GM12875 (cell line): ENCODE measurements around the gene TMTC2.

Experiments
- H3K4me3 ChIP-seq: one replicate; pipeline ENCODE4 v1.5.1; 2011; ENCODE audit warnings: low read depth, low read length, control low read depth
- TF ChIP-seq, protein P1 (sequence below): IDR thresholded peaks from 2 replicates; pipeline ENCODE4 v1.5.1; 2011; ENCODE audit warnings: low read depth, mild to moderate bottlenecking, control low read depth, inconsistent platforms, low read length, moderate library complexity, borderline replicate concordance; ENCODE audit not compliant: insufficient read depth

The TMTC2 gene

DNA sequence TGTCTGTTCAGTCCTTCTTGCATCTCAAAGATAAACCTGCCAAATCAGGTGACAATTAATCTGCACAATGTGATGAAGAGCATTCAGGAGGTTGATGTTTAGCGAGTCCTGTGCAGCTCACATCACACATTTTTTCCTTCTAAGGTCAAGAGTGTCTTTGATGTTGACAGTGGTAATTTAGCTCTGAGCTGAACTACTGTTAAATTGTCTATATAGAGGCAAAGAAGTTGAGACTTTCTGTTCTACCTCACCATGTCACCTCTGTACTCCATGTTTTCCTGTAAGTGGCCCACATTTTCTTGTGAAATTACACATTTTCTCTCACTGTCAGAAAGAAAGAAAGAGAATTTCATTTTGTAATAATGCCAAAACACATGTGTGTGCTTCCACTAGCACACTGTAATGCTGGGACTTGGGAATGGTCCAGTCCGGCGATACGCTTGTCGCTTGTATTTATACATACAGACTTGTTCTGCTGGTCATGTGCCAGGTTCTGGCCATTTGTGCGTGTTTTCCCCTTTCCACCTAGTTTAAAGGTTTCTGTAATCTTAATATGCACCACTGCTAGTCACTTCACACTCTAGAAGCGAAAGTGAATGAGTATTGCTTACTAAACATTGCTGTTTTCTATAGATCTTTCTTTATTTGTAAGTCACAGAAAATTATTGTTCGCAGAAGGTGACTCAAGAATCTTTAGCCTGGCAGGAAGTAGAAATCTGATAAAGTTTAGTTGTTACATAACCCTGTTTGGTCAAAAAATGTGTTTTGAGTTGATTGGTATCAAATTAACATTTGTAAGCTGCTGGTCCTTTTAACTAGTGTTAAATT is 328.9 kb downstream of the TMTC2 start:
- no peak overlapping the region for H3K4me3 ChIP-seq
- TF ChIP-seq, protein P1, sequence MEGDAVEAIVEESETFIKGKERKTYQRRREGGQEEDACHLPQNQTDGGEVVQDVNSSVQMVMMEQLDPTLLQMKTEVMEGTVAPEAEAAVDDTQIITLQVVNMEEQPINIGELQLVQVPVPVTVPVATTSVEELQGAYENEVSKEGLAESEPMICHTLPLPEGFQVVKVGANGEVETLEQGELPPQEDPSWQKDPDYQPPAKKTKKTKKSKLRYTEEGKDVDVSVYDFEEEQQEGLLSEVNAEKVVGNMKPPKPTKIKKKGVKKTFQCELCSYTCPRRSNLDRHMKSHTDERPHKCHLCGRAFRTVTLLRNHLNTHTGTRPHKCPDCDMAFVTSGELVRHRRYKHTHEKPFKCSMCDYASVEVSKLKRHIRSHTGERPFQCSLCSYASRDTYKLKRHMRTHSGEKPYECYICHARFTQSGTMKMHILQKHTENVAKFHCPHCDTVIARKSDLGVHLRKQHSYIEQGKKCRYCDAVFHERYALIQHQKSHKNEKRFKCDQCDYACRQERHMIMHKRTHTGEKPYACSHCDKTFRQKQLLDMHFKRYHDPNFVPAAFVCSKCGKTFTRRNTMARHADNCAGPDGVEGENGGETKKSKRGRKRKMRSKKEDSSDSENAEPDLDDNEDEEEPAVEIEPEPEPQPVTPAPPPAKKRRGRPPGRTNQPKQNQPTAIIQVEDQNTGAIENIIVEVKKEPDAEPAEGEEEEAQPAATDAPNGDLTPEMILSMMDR, result no peak

DNA sequence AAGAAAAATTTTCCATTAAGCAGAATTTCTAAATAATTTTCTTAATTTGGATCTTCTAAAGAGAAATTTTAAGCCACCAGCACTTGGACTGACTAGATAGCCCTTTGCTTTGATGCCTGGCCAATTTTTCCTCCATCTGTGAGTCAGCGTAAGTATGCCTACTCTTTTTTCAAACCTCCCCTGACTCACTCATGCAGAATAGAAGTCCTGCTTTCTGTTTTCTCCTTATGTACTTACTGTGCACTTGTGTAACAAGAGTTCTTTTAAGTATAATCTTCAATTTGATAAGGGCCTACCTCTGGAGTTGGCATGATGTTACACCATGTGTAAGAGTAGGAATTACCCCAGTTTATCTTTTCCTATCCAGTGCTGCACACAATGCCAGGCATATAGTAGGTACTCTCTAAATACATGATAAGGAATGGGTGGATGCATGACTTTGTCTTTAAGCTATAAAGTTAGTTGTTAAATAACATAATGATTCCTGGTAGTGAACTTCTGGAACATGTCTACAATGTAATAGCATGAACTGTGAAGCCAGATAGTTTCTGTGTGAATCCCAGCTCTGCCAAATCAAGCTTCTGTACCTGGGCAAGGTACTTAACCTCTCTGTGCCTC is 329.6 kb downstream of the TMTC2 start:
- TF ChIP-seq, protein P1, result no peak
- no peak overlapping the region for H3K4me3 ChIP-seq

GRCh38 chr12:83016991-83017390 is 330.3 kb downstream of the TMTC2 start:
- no peak overlapping the region for H3K4me3 ChIP-seq

DNA sequence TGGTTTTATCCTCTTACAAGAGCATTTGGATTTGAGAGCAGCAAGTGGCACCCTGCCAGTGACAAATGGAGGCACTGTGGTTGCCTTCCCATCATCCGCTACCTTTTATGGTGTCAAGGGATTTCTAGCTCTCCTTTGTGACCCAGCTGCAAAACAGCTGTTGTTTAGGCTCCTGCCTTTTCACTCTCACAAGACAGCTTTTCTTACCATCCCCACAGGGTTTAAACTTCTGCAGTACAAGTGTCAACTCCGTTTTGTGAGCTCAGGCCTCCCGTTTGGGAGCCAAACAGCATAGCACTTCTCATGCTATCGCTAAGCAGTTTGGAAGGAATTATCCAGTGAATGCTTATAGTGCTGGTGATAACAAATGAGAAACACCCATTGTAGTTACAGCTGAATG is 331.4 kb downstream of the TMTC2 start:
- TF ChIP-seq, protein P1, result no peak
- no peak overlapping the region for H3K4me3 ChIP-seq

More at GRCh38 chr12:83016991-83017390, 330.3 kb downstream of the TMTC2 start:
- TF ChIP-seq, protein P1, result no peak

DNA sequence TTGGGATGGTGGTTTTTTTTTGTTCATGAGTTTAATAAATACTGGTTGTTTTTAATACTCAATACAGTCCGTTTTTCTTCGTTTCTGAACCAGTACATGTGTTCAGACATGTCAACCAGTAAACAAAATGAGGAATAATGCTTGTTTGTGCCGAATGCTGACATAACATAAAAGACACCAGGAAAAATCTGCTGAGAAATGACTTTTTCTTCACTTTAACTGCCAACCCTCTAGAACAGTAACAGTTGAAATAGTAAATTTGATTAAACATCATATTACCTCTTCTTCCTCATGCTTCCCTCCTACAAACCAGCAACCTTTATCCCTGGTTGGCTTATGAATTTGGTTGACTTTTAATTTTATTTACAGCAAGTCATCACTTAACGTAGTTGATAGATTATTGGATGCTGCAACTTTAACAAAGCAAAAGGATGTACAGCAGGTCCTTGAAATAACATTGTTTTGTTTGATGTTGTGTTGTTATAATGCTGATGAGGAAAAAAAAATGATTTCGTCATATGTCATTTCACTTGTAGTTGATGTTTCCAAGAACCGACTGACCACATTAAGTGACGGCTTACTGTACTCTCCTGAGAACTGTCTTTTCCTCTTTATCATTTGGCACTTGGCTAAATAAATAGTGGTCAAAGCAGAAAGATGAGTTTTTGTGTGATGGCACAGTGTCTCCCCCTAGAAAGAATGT is 340.5 kb downstream of the TMTC2 start:
- TF ChIP-seq, protein P1, result no peak
- H3K4me3 ChIP-seq, result no peak overlapping the region

DNA sequence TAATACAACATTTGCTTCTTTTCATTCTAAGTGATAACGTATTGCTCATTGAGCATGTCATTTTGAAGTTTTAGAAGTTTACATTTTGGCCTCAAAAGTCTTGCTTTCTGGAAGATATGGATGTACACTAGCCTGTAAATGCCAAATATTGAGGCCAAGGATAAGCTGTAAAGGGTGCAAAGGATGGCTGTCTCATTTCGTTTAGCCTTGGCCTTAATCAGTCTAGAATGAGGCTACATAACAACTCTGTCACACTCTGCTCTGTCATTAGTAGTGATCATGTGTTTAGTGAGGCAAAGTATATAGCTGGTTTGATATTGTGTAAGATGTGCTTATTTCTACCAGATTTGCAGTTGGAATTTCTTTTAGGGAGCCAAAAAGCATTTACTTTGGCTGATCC is 344.5 kb downstream of the TMTC2 start:
- TF ChIP-seq, protein P1, result no peak
- no peak overlapping the region for H3K4me3 ChIP-seq
